ENCODE data around the gene GIN1.

DNA sequence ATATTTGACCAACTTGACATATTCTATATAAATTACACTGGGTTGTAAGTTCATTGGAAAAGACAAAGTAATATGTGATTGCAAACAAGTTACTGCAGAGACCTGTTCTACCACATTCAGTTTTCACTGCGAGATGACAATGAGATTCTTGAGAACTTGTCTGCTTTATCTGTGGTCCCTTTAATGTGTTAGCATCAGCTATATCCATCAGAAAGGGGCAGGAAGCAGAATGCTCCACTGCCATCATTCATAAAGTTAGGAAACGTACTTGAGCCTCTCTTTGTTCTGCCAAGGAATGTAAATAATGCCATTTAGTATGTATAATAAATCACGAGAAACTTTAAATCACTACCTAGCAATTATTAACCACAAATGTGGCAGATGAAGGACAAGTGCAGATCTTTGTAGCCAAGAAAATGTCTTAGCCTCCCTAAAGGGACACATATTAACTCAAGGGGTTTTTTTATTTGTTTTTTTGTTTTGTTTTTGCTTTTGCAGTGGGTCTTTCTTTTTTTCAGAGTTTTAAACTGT lies 59.4 kb downstream of the GIN1 start:
- TF ChIP-seq CTCF (conservative IDR thresholded peaks at IDR 0.05 in 1 of 2, IDR thresholded peaks at IDR 0.05 in 1 of 2; ENCODE audit: low read depth in 1 of 2, low read length in 2 of 2): no peak
- no peak for TF ChIP-seq EZH2 (IDR thresholded peaks at IDR 0.05; ENCODE audit: low read length, missing control alignments)
